Right lobe of liver (tissue), 6 donors: ENCODE results near the gene UGT1A8. TPM values are rescaled to one million over a fixed set of nuclear protein-coding genes. Genes with fewer than 3 reads are reported as not detected.

Experiments used
- ATAC-seq, 4 donors: fragments of 200-7000 bp; cut with Tn5 transposase; one replicate each; pipeline ENCODE4 v1.9.1; 2020; ENCODE audit warnings: mild to moderate bottlenecking in 4 of 4, moderate library complexity in 4 of 4
- DNase-seq, 3 donors: peaks; one replicate each; pipeline ENCODE4 v3.0.0-alpha.2; 2020
- H3K27ac ChIP-seq, 3 donors: fragments of 200-600 bp; one replicate each; pipeline ENCODE4 v1.8.0; 2022
- H3K27me3 ChIP-seq, 2 donors: fragments of 200-600 bp; one replicate each; pipeline ENCODE4 v1.8.0; 2022
- H3K36me3 ChIP-seq, 4 donors: fragments of 200-600 bp; sonication (generic) in 1 of 4; one replicate each; pipeline versions ENCODE4 v1.5.1 to v1.8.0; 2017 to 2022; ENCODE audit warnings: control low read depth in 1 of 4
- H3K4me1 ChIP-seq, 4 donors: fragments of 200-600 bp; sonication (generic) in 1 of 4; one replicate each; pipeline versions ENCODE4 v1.5.1 to v1.8.0; 2017 to 2022; ENCODE audit warnings: control low read depth in 1 of 4
- H3K4me3 ChIP-seq, 3 donors: fragments of 200-600 bp; one replicate each; pipeline ENCODE4 v1.8.0; 2022
- H3K9me3 ChIP-seq, 4 donors: fragments of 200-600 bp; sonication (generic) in 1 of 4; one replicate each; pipeline versions ENCODE4 v1.5.1 to v1.8.0; 2017 to 2022; ENCODE audit warnings: control low read depth in 1 of 4
- CTCF ChIP-seq, 4 donors: fragments of 200-600 bp in 3 of 4; fragments of 450-650 bp in 1 of 4; IDR thresholded peaks; one replicate each; pipeline versions ENCODE4 v1.5.1 to v1.8.0; 2016 to 2022; ENCODE audit warnings: antibody characterized with exemption in 4 of 4, mild to moderate bottlenecking in 2 of 4
- POLR2A ChIP-seq: fragments of 450-650 bp; IDR thresholded peaks from one replicate; pipeline ENCODE4 v1.6.1; 2017; ENCODE audit warnings: antibody characterized with exemption, mild to moderate bottlenecking
- WGBS: methylation state at CpG from one replicate; pipeline ENCODE4 v1.1.6; 2018; ENCODE audit warnings: low coverage, low lambda C conversion rate; ENCODE audit not compliant: insufficient coverage; ENCODE audit errors: missing lambda C conversion rate; 5-methylcytosine and 5-hydroxymethylcytosine counted together
- intact Hi-C, 2 donors: fragments of 100-400 bp; cut with DNase I; formaldehyde crosslinking; loops; one replicate each; pipeline versions ENCODE4 v1.11.2 to v1.14.1; 2022
- total RNA-seq, 6 experiments: library from RNA; depleted of rRNA in 2 of 6; stranded (reverse); fragments of >200 nt in 2 of 6; fragmentation: NEBNext Ultra II Directional in 3 of 6; extraction: Animal tissue kit (Norgen Biotek cat#: 25700) in 3 of 6; gene quantifications; one replicate each; pipeline versions ENCODE4 v1.1.0 to v1.2.4, GENCODE V29; 2016 to 2023
- donor health status: DM: no; HTN: yes; CAD: no.
- donor health status: DM: no; HTN: no; CAD: no.
- donor health status: DM: no; HTN: no; CAD: no.
- donor health status: DM: no; HTN: yes; CAD: no.
- donor health status: DM: no; HTN: yes; CAD: no.

Gene UGT1A8
- total RNA-seq, 6 experiments from 2014 or later = 0.51 to 3.8 (median 1.7) TPM

- peak overlapping the region in 2 of 3 donors; percentile 61 to 86 for H3K27ac ChIP-seq
- peak overlapping the region in 1 of 3 donors; percentile 49 for H3K4me3 ChIP-seq
- DNase-seq (no peak), ATAC-seq (no peak)
- H3K27me3 ChIP-seq = no peaks in the 10 kb centered on the region
- WGBS = 68% methylated on average over 8 of the region's 11 CpGs
- intact Hi-C loops = no loop called here
- no peaks in the 10 kb centered on the region for H3K9me3 ChIP-seq
- H3K4me1 ChIP-seq = peaks cover 0 to 45% (median 4%) of the 10 kb centered on the region in 4 donors
- TF ChIP-seq CTCF (IDR thresholded peaks at IDR 0.05) = no peak
- TF ChIP-seq POLR2A = no peak
- H3K36me3 ChIP-seq = no peaks in the 10 kb centered on the region
These were observed 74.3 kb downstream of the UGT1A8 start for GRCh38 chr2:233691443-233692433.

GRCh38 chr2:233692648-233693047 is 75.2 kb downstream of the UGT1A8 start, which contains the start of gene UGT1A6:
TSS of gene UGT1A6 (plus strand) at chr2:233692890. CDS start at chr2:233693005, 115 bp downstream.
- DNase-seq (no peak), ATAC-seq (peak; percentile 67 to 78 (median 74))
- intact Hi-C loops = no loop called here
- Histone ChIP-seq H3K4me1 (peaks cover 0 to 45% (median 4%) of the 10 kb centered on the region in 4 donors), H3K9me3 (no peaks in the 10 kb centered on the region), H3K4me3 (peak within 1 kb of the TSS in 2 of 3 donors; percentile 47 to 49), H3K27me3 (no peaks in the 10 kb centered on the region), H3K36me3 (no peaks in the 10 kb centered on the region), H3K27ac (peak within 1 kb of the TSS; percentile 57 to 86 (median 61))
- no peak for TF ChIP-seq CTCF (IDR thresholded peaks at IDR 0.05)
- TF ChIP-seq POLR2A = peak; percentile 76
- 34% methylated on average over 4 of the region's 4 CpGs for WGBS

- no peak for TF ChIP-seq CTCF (IDR thresholded peaks at IDR 0.05)
- peak; percentile 12 for TF ChIP-seq POLR2A
- Histone ChIP-seq H3K4me1 (peaks cover 0 to 52% (median 11%) of the 10 kb centered on the region in 4 donors), H3K9me3 (no peaks in the 10 kb centered on the region), H3K36me3 (no peaks in the 10 kb centered on the region), H3K27me3 (no peaks in the 10 kb centered on the region), H3K27ac (peak overlapping the region; percentile 37 to 86 (median 57)), H3K4me3 (peak overlapping the region in 2 of 3 donors; percentile 47 to 49)
- intact Hi-C loops = no loop called here
- DNase-seq (peak in 1 of 3 donors; percentile 72), ATAC-seq (peak; percentile 76 to 87 (median 82))
- WGBS = 23% methylated on average over 6 of the region's 6 CpGs
These were observed 76.5 kb downstream of the UGT1A8 start for GRCh38 chr2:233693963-233694362.

- intact Hi-C loops = no loop called here
- 56% methylated on average over 4 of the region's 4 CpGs for WGBS
- Histone ChIP-seq H3K9me3 (no peaks in the 10 kb centered on the region), H3K27ac (peak overlapping the region in 1 of 3 donors; percentile 86), H3K4me1 (peaks cover 0 to 42% (median 17%) of the 10 kb centered on the region in 4 donors), H3K36me3 (no peaks in the 10 kb centered on the region), H3K27me3 (no peaks in the 10 kb centered on the region), H3K4me3 (no peak overlapping the region)
- DNase-seq (no peak), ATAC-seq (no peak)
- TF ChIP-seq CTCF (IDR thresholded peaks at IDR 0.05) (no peak), POLR2A (no peak)
These were observed 81.3 kb downstream of the UGT1A8 start for GRCh38 chr2:233698740-233699139.
